ENCODE data around the gene RASSF7.

DNA sequence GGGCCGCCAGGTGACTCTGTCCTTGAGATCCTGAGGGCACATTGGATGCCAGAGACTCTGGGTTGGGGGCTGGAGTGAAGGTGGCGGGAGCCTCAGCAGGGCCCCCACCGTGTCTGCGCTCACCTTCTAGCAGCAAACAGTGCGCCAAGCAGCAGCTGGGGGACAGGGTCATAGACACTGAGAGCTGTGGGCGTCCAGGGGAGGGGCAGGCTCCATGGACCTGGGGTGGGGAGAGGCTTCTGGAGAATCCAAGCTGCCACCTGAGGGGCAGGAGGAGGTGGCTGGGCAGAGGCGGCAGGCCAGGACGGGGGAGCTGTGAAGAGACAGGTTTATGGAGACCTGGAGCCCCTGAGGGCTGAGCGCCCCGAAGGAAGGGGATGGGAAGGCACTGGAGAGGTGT, 23.5 kb downstream of the RASSF7 start:
- TF ChIP-seq SREBF1 (IDR thresholded peaks at IDR 0.05; ENCODE audit: low read length) (no peak), POLR2A (IDR thresholded peaks at IDR 0.05; ENCODE audit: low read depth, low read length) (no peak), CEBPB (IDR thresholded peaks at IDR 0.05; ENCODE audit: borderline replicate concordance in 1 of 2, low read depth in 2 of 2, low read length in 2 of 2) (no peak), TCF7 (IDR thresholded peaks at IDR 0.05; ENCODE audit: borderline replicate concordance) (no peak), SMAD1 (IDR thresholded peaks at IDR 0.05; ENCODE audit: low read depth, partially characterized antibody) (no peak), TAF1 (IDR thresholded peaks at IDR 0.05; ENCODE audit: borderline replicate concordance, low read depth, low read length) (no peak)
- TF ChIP-seq, protein P1, sequence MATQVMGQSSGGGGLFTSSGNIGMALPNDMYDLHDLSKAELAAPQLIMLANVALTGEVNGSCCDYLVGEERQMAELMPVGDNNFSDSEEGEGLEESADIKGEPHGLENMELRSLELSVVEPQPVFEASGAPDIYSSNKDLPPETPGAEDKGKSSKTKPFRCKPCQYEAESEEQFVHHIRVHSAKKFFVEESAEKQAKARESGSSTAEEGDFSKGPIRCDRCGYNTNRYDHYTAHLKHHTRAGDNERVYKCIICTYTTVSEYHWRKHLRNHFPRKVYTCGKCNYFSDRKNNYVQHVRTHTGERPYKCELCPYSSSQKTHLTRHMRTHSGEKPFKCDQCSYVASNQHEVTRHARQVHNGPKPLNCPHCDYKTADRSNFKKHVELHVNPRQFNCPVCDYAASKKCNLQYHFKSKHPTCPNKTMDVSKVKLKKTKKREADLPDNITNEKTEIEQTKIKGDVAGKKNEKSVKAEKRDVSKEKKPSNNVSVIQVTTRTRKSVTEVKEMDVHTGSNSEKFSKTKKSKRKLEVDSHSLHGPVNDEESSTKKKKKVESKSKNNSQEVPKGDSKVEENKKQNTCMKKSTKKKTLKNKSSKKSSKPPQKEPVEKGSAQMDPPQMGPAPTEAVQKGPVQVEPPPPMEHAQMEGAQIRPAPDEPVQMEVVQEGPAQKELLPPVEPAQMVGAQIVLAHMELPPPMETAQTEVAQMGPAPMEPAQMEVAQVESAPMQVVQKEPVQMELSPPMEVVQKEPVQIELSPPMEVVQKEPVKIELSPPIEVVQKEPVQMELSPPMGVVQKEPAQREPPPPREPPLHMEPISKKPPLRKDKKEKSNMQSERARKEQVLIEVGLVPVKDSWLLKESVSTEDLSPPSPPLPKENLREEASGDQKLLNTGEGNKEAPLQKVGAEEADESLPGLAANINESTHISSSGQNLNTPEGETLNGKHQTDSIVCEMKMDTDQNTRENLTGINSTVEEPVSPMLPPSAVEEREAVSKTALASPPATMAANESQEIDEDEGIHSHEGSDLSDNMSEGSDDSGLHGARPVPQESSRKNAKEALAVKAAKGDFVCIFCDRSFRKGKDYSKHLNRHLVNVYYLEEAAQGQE (IDR thresholded peaks at IDR 0.05; ENCODE audit: low read depth, low read length) = no peak
- TF ChIP-seq, protein P2, sequence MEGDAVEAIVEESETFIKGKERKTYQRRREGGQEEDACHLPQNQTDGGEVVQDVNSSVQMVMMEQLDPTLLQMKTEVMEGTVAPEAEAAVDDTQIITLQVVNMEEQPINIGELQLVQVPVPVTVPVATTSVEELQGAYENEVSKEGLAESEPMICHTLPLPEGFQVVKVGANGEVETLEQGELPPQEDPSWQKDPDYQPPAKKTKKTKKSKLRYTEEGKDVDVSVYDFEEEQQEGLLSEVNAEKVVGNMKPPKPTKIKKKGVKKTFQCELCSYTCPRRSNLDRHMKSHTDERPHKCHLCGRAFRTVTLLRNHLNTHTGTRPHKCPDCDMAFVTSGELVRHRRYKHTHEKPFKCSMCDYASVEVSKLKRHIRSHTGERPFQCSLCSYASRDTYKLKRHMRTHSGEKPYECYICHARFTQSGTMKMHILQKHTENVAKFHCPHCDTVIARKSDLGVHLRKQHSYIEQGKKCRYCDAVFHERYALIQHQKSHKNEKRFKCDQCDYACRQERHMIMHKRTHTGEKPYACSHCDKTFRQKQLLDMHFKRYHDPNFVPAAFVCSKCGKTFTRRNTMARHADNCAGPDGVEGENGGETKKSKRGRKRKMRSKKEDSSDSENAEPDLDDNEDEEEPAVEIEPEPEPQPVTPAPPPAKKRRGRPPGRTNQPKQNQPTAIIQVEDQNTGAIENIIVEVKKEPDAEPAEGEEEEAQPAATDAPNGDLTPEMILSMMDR (IDR thresholded peaks at IDR 0.05 in 2 of 3, conservative IDR thresholded peaks at IDR 0.05 in 1 of 3; ENCODE audit: control insufficient read depth in 2 of 3, extremely low read depth in 1 of 3, insufficient read depth in 1 of 3, low read depth in 3 of 3, low read length in 3 of 3) = no peak

All from GM12878 (cell line).